Measurements from ENCODE around the gene SELPLG.

- TF ChIP-seq CTCF (IDR thresholded peaks at IDR 0.05), result no peak
- no peak for TF ChIP-seq POLR2A (IDR thresholded peaks at IDR 0.05)
Observed at GRCh38 chr12:108599541-108599940, 34.2 kb downstream of the SELPLG start.
